Stimulated activated CD8-positive, alpha-beta memory T cell treated with anti-CD3 and anti-CD28 coated beads, Interleukin-12 subunit alpha, Interleukin-12 subunit beta, amount 100 ng/mL, for 1 hour (primary cell): ENCODE measurements around the gene MCM6.
"Not testable (repeated sequence)": the region's sequence is repeated elsewhere in the genome, so short reads cannot be mapped to it uniquely, and the experiment has no call there.

Experiments used
- DNase-seq: peaks from one replicate; pipeline ENCODE4 v3.0.0-alpha.2; 2020; ENCODE audit warnings: low read depth

MCM6 gene

DNA sequence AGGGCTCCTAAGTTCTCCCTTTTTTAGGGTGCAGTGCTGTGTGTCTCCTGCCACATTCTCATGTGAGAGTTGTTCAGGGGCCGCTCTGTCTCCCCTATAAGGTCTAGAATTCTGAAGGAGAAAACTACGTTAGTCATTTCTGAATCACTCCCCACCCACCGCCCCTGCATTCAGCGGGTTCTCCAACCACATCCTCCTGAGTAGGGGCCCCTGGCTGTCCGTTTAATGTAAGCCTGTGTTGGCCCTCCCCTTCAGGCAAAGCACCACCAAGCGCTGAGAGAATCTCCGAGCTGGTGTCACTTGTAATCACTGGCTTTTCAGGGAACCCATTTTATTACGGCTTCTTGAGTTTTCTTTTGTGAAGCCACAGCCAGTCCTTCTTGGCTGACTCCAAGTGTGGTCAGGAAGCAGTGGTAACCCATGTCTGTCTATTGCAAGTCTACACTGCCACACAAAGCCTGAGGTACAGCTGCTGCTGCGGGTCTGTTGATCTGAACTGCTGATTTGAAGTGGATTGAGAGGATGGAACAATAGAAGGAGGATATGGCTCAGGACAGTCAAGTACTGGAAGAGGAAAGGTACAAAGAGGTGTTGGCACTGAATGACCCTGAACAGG, 56.1 kb downstream of the MCM6 start:
- peak; percentile 55 for DNase-seq

DNA sequence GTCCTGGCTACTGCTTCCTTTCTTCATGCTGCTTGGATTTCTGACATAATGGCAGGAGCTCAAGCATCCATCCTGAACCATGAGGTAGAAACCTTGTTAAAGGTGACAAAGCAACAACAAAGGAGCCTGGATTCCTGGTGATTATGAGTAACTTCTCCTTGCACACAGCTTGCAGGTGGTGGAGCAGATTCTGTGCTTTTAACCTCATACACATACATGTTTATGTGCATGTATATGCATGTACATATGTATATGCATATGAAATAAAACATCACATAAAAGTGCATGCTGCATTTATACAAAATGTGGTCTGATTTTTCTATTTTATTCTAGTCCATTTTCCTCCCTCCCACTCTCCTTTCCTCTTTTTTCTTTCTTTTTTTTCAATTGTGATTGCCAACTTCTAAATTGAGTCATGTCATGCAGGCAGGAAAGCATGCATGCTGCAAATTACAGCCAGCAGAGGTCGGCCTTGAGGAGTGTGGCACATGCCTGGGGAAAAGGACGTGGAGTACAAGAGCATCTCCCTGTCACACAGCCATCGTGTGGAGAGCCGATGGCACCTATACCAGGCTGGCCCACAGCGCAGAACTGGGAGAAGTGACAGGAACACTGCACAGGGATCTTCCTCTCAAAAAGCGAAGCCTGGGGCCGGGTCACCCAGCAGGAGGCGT, 57.2 kb downstream of the MCM6 start:
- no peak for DNase-seq

DNA sequence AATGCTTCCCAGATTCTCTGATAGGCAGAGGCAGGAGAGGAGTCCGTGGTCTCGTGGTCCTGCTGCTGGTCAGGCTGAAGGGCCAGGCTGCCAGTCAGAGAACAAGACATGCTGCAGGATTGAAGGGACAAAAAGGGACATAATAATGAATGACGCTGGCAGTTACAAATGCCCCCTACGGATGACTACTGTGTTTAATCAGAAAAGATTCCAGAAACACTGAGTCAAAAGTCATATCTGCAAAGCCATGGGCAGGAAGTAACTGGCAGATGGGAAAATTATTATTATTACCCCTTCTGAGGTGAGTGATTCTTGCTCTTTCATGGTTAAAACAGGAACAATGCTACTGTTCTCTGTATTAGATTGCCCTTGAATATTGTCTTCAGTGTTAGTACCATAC, 58.3 kb downstream of the MCM6 start:
- DNase-seq, result no peak

- DNase-seq, result no peak
These were observed 58.8 kb downstream of the MCM6 start for GRCh38 chr2:135817466-135817865.

DNA sequence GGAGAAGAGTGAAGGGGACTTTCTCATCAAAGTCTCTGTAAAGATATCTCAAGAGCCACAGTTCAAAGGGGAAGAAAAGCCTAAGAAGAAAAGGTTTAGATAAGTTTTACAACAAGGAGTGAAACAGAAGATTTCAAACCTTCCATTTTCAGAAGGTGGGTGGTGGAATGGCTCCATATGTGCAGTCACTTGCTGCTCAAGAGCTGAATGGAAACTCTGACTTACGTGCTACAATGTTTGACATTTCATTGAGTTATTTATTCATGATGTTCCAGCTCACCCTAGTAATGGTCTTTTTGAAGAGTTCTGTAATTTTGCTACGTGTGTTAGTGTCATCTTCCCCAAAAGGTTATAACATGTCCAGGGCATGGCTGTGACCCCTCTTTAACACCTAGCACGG, 61.0 kb downstream of the MCM6 start:
- DNase-seq, result no peak

DNA sequence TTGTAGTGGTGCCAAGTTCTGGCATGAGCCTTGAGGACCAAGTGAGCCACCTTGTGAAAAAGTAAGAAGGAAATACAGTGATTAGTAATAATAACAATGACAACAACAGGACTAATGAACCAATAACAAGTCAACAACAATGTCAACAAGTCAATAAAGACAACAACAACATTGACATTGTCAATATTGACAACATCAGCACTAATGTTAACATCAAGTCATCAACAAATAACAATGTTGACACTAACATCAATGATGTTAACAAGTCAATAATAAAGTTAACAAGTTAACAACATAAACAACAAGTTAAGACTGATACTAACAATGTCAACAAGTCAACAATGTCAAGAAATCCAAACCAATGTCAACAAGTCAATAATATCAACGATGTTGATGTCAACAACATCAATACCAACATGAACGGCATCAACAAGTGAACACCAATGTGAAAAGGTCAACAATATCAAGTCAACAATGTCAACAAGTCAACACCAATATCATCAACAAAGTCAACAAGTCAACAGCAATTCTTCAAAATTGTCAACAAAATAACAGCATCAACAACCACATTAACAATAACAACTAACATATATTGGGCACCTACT, 63.2 kb downstream of the MCM6 start:
- DNase-seq, result no peak

GRCh38 chr2:135807874-135808273, 68.4 kb downstream of the MCM6 start:
- DNase-seq, result not testable (repeated sequence)

GRCh38 chr2:135803278-135803677, 73.0 kb downstream of the MCM6 start:
- no peak for DNase-seq

GRCh38 chr2:135802350-135802749, 73.9 kb downstream of the MCM6 start:
- no peak for DNase-seq

DNA sequence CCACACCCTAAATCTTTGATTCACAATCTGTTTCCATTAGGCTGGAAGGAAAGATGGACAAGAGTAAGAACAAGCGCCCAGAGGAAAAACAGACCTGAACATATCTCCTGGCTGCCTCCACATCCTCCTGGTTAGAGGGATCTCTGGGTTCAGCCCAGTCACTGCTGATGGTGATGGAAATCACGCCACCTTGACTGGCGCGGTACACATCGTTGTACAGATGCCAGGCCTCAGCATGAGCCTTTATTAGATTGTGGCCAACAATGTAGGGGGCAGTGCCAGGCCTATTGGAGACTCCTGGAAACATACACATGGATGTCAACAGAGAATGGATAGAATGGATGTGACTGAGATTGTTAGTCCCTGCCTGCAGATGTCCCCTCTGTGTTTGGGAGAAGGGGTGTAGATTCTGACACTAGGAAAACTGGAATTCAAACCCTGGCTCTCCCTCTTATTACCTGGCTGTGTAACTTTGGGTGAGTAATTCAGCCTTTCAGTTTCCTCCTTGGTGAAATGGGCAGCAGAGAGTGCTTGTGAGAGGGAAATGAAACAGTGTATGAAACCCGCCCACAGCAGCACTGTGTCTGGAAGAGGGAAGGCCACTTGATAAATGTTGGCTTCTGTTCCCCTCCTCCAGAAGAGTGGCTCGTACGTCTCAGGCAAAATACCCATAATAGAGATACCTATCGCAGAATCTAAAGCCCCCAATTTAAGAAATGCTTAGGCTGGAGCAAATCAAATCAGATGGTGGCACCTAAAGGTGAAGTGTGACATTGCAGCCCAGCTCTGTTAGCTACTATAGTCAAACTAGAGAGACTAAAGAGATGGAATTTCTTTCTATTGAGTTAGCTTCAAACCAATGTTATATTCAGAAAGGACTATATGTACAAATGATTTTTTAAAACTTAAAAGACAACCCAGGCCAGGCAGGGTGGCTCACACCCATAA, 75.5 kb downstream of the MCM6 start:
- DNase-seq, result no peak

DNA sequence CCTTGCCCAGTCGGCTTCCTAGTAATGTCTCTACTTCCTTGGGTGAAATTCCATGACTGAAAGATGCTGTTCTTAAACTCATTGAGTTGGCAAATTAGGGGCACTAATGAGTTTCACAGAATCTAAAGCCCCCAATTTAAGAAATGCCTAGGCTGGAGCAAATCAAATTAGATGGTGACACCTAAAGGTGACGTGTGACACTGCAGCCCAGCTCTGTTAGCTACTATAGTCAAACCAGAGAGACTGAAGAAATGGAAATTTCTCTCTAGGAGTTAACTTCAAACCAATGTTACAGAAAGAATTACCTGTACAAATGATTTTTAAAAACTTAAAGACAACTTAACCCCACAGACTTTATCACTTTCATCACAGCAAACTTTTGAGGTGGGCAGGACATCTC, 76.5 kb downstream of the MCM6 start:
- no peak for DNase-seq

DNA sequence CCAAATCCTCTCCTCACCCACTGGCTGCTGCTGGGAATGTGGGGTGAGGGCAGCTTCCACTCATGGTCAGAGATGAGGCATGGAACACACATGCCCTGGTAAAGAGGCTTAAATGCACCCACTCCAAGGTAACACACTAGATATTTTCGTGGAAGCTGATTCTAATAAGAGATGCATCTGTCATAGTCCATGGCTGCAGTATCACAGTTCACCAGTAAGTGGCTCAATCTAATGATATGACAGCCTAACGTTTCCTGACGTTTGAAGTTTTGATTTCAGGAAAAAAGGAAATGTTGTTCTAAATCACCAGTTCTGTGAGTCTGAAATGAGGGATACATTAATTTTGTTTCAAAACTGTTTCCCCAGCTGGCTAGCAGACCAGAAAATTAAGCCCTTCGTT, 77.5 kb downstream of the MCM6 start:
- DNase-seq, result no peak

DNA sequence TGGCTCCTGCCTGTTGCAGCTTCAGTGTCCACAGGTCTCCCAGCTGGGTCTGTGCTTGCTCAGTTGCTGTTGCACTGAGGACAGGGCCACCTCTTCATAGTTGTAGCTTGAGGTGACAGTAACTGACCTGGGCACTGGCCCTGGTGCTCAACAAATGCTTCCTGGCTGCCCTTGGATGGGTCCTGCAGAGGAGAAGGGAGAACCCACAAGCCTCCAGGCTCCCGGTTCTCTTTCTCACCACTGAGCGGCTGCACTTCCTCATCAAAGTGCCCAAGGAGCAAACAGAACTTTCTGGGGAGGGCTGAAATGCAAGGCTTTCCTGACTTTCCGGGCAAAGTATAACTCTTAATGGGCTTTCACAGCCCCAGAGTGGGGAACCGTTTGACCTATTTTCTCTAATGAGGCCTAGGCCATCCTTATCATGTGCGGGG, 78.0 kb downstream of the MCM6 start:
- DNase-seq, result no peak

- peak; percentile 62 for DNase-seq
These were observed 78.6 kb downstream of the MCM6 start for GRCh38 chr2:135797497-135798274.

- DNase-seq, result no peak
These were observed 79.6 kb downstream of the MCM6 start for GRCh38 chr2:135796606-135797005.

DNA sequence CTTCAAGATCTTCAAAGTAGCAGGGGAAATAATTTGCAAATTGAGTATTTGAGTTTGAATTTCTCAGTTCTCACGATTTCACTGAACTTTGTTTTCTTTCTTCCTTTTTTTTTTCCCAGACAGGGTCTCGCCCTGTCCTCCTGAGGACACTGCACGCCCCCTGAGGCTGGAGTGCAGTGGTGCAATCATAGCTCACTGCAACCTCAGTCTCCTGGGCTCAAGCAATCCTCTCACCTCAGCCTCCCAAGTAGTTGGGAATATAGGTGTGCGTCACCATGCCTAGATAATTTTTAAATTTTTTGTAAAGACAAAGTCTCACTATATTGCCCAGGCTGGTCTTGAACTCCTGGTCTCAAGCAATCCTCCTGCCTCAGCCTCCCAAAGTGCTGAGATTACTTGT, 80.6 kb downstream of the MCM6 start:
- DNase-seq, result not testable (repeated sequence)

- DNase-seq, result no peak
These were observed 83.7 kb downstream of the MCM6 start for GRCh38 chr2:135792401-135793150.

DNA sequence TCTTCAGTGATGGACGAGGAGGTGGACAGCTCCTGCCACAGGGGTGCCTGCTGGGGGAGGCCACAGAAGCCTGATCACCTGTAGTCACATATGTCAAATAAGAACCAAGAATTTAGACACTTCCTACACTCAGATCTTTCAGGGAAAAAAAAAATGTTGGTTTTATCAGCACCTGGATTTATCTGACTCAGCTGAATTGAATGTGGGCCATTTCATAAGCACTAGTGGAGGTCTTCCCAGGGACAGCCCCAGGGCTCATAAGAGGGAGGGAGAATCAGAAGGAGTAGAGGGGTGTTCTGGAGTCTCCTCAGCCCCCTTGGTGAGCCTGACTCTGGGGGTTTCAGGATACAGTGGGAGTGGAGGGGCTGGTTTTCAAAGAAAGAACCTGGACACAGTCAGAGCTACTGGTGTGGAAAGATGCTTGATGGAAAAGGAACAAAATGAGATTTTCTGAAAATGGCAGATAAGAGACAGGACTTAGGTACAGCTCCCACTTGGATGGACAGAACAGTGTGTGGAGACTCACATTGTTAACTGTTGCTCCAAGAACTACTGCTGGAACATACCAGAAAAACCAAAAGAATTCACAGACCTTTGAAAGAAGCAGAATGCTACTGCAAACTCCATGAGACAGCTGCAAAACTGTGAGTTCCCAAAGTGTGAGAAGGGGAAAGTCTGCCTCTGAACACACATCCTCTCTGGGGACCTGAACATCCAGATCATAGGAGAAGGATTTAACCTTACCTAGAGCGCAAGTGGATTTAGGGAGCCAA, 84.6 kb downstream of the MCM6 start:
- no peak for DNase-seq

GRCh38 chr2:135790423-135790822, 85.8 kb downstream of the MCM6 start:
- no peak for DNase-seq
